ENCODE data around the gene DIP2C. TPM values are rescaled to one million over a fixed set of nuclear protein-coding genes. Genes with fewer than 3 reads are reported as not detected.

The DIP2C gene
- total and polyA plus RNA-seq, 7 experiments from 2014 or later: 1.1 to 8.7 (median 4.5) TPM

DNA sequence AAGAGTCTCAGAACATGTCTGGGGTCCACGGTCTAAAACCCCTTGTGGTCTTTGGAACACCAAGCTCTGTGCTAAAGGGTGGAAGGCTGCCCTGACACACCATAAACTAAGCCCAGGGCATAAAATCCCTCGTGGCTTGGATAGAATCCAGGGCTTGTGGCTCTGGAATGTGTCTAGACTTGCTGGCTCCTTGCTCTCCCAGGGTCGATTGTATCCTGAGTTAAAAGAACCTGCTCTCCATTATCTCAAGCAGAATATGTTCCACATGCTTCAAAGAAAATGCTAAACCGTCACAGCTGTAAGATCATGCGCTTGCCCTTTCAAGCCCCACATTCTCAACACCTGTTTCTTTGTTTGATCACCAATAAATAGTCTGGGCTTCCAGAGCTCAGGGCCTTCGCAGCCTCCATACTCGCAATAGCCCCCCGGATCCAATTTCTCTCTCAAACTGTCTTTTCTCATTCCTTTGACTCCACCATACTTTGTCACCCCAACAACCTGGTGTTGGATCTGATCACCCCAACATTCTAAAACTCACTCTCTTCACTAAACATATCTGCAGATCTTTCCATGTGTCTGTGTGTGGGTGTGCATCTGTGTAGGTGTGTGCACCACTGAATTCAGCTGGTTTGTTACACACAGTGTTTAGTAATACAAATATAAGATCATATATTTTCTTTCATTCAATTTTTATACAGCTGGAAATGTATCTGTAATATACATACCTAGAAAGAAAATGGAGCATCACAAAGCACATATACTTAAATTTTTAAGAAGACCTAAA lies 315.8 kb downstream of the DIP2C start:
- peaks cover 0 to 22% (median 9%) of the 10 kb centered on the region in 7 donors for H3K4me1 Mint-ChIP-seq
- CTCF ChIA-PET: no interaction called here
- no peak overlapping the region for H3K4me3 ChIP-seq (ENCODE audit: low read length)
- intact Hi-C loops (cut with micrococcal nuclease): no loop called here
- H3K36me3 Mint-ChIP-seq: peaks cover 0 to 27% (median 5%) of the 10 kb centered on the region in 5 donors
- ATAC-seq (no peak), DNase-seq (no peak)
- H3K9me3 ChIP-seq (ENCODE audit: control insufficient read depth in 2 of 3, low read length in 3 of 3): no peaks in the 10 kb centered on the region
- H3K27ac ChIP-seq (ENCODE audit: low read depth, low read length): no peak overlapping the region
- H3K4me1 ChIP-seq (ENCODE audit: control insufficient read depth in 2 of 2, insufficient read depth in 2 of 2, low read length in 2 of 2): no peaks in the 10 kb centered on the region
- H3K27me3 ChIP-seq (ENCODE audit: control insufficient read depth in 2 of 2, insufficient read depth in 2 of 2, low read length in 2 of 2): no peaks in the 10 kb centered on the region
- peaks cover 0 to 7% (median 0%) of the 10 kb centered on the region in 3 experiments for H3K36me3 ChIP-seq (ENCODE audit: control insufficient read depth in 2 of 3, insufficient read depth in 3 of 3, low read length in 3 of 3)
- H3K27ac Mint-ChIP-seq: peak overlapping the region in 3 of 9 donors; percentile 20 to 70 (median 41)
- peaks cover 0 to 7% (median 0%) of the 10 kb centered on the region in 11 donors for H3K9me3 Mint-ChIP-seq
- no peak overlapping the region for H3K4me3 Mint-ChIP-seq
- peaks cover 0 to 7% (median 0%) of the 10 kb centered on the region in 5 donors for H3K27me3 Mint-ChIP-seq
- POLR2A ChIA-PET: no interaction called here

DNA sequence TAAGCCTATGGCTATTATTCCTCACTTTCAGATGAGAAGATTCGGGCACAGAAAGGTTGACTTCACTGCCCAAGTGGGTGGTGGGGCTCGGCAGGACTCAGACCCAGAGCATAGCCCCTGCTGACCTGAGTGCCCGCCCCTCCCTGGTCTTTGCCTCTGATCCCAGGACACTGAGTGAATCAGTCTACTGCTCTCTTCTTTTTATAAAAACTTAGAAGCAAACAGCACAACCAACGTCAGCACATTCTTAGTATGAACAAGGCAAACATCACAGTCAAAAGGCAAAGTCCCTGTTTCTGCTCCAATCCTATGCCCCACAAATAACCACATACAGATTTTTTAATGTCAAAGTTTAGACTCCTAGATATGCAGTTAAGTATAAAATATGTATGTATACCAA lies 316.5 kb downstream of the DIP2C start:
- H3K36me3 ChIP-seq (ENCODE audit: control insufficient read depth in 2 of 3, insufficient read depth in 3 of 3, low read length in 3 of 3): peaks cover 0 to 12% (median 0%) of the 10 kb centered on the region in 3 experiments
- no peak overlapping the region for H3K27ac Mint-ChIP-seq
- no peak for ATAC-seq
- H3K4me3 ChIP-seq (ENCODE audit: low read length): no peak overlapping the region
- no peak overlapping the region for H3K4me3 Mint-ChIP-seq
- H3K36me3 Mint-ChIP-seq: peaks cover 0 to 20% (median 5%) of the 10 kb centered on the region in 5 donors
- H3K4me1 ChIP-seq (ENCODE audit: control insufficient read depth in 2 of 2, insufficient read depth in 2 of 2, low read length in 2 of 2): no peaks in the 10 kb centered on the region
- POLR2A ChIA-PET: no interaction called here
- CTCF ChIA-PET: no interaction called here
- peaks cover 0 to 7% (median 0%) of the 10 kb centered on the region in 5 donors for H3K27me3 Mint-ChIP-seq
- intact Hi-C loops (cut with micrococcal nuclease): no loop called here
- H3K9me3 ChIP-seq (ENCODE audit: control insufficient read depth in 2 of 3, low read length in 3 of 3): no peaks in the 10 kb centered on the region
- no peaks in the 10 kb centered on the region for H3K27me3 ChIP-seq (ENCODE audit: control insufficient read depth in 2 of 2, insufficient read depth in 2 of 2, low read length in 2 of 2)
- no peak for DNase-seq
- peaks cover 0 to 18% (median 4%) of the 10 kb centered on the region in 7 donors for H3K4me1 Mint-ChIP-seq
- H3K27ac ChIP-seq (ENCODE audit: low read depth, low read length): no peak overlapping the region
- H3K9me3 Mint-ChIP-seq: peaks cover 0 to 3% (median 0%) of the 10 kb centered on the region in 11 donors

DNA sequence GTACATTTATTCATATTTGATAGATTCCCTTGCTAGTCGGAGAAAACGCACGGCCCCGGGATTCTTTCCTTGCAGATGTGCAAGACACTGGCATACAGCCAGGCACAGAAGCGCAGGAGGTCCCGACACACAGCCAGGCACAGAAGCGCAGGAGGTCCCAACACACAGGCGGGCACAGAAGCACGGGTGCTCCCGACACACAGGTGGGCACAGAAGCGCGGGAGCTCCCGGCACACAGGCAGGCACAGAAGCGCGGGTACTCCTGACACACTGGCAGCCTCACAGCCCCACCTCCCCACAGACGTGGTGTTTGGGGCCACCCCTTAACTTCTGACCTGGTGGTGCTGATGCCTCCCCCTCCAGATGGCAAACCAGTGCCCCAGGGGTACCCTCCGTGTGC lies 316.9 kb downstream of the DIP2C start:
- peaks cover 0 to 12% (median 0%) of the 10 kb centered on the region in 3 experiments for H3K36me3 ChIP-seq (ENCODE audit: control insufficient read depth in 2 of 3, insufficient read depth in 3 of 3, low read length in 3 of 3)
- H3K4me1 ChIP-seq (ENCODE audit: control insufficient read depth in 2 of 2, insufficient read depth in 2 of 2, low read length in 2 of 2): no peaks in the 10 kb centered on the region
- Mint-ChIP-seq H3K27me3 (peaks cover 0 to 7% (median 0%) of the 10 kb centered on the region in 5 donors), H3K36me3 (peaks cover 0 to 19% (median 5%) of the 10 kb centered on the region in 5 donors), H3K4me3 (no peak overlapping the region), H3K27ac (no peak overlapping the region), H3K9me3 (peaks cover 0 to 3% (median 0%) of the 10 kb centered on the region in 11 donors), H3K4me1 (peaks cover 0 to 14% (median 4%) of the 10 kb centered on the region in 7 donors)
- CTCF ChIA-PET: no interaction called here
- intact Hi-C loops (cut with micrococcal nuclease): no loop called here
- H3K4me3 ChIP-seq (ENCODE audit: low read length): no peak overlapping the region
- ATAC-seq (no peak), DNase-seq (no peak)
- no peaks in the 10 kb centered on the region for H3K27me3 ChIP-seq (ENCODE audit: control insufficient read depth in 2 of 2, insufficient read depth in 2 of 2, low read length in 2 of 2)
- no peaks in the 10 kb centered on the region for H3K9me3 ChIP-seq (ENCODE audit: control insufficient read depth in 2 of 3, low read length in 3 of 3)
- H3K27ac ChIP-seq (ENCODE audit: low read depth, low read length): no peak overlapping the region
- POLR2A ChIA-PET: no interaction called here

DNA sequence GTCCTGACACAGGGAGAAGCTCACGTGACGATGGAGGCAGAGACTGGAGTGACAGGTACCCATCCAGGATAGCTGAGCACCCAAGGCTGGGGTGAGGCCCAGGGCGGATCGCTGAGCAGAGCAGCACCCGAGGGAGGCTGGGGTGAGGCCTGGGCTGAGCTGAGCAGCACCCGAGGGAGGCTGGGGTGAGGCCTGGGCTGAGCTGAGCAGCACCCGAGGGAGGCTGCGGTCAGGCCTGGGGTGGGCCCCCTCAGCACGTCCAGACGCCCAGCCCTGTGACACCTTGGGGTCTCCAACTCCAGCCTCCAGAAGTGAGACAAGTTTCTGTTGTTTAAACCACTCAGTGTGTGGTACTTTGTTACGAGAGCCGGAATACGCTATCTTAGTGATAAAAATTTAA lies 318.0 kb downstream of the DIP2C start:
- H3K36me3 ChIP-seq (ENCODE audit: control insufficient read depth in 2 of 3, insufficient read depth in 3 of 3, low read length in 3 of 3): peaks cover 0 to 12% (median 0%) of the 10 kb centered on the region in 3 experiments
- ATAC-seq: no peak
- ChIA-PET POLR2A (interaction anchor here (1.2 kb wide), 1 partner anchor 11 kb away, joined by 4 read pairs; no protein-coding TSS in a partner anchor), CTCF (no interaction called here)
- H3K9me3 ChIP-seq (ENCODE audit: control insufficient read depth in 2 of 3, low read length in 3 of 3): no peaks in the 10 kb centered on the region
- H3K27me3 Mint-ChIP-seq: peaks cover 0 to 7% (median 0%) of the 10 kb centered on the region in 5 donors
- no peak overlapping the region for H3K4me3 Mint-ChIP-seq
- H3K4me1 ChIP-seq (ENCODE audit: control insufficient read depth in 2 of 2, insufficient read depth in 2 of 2, low read length in 2 of 2): no peaks in the 10 kb centered on the region
- no peak overlapping the region for H3K27ac ChIP-seq (ENCODE audit: low read depth, low read length)
- H3K27me3 ChIP-seq (ENCODE audit: control insufficient read depth in 2 of 2, insufficient read depth in 2 of 2, low read length in 2 of 2): no peaks in the 10 kb centered on the region
- DNase-seq: no peak
- peaks cover 0 to 4% (median 2%) of the 10 kb centered on the region in 7 donors for H3K4me1 Mint-ChIP-seq
- peaks cover 0 to 15% (median 5%) of the 10 kb centered on the region in 5 donors for H3K36me3 Mint-ChIP-seq
- H3K9me3 Mint-ChIP-seq: peaks cover 0 to 3% (median 0%) of the 10 kb centered on the region in 11 donors
- no peak overlapping the region for H3K27ac Mint-ChIP-seq
- no peak overlapping the region for H3K4me3 ChIP-seq (ENCODE audit: low read length)
- intact Hi-C loops (cut with micrococcal nuclease): no loop called here

DNA sequence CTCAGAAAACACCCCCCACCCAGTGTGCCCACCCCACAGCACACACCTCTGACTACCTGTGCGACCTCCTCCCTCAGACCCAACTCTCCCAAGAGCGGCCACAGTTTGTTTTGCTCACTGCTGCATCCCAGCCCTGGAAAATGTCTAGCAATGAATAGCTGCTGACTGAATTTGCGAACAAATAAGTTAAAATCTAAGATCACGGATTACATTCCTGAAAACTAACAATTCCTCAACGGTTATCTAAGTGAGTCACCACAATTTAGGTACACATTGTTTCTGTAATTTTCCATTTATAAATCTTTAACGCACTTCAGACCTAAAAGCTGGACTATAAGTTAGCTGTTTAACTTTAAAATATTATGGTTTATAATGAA lies 319.0 kb downstream of the DIP2C start:
- intact Hi-C loops (cut with micrococcal nuclease): no loop called here

DNA sequence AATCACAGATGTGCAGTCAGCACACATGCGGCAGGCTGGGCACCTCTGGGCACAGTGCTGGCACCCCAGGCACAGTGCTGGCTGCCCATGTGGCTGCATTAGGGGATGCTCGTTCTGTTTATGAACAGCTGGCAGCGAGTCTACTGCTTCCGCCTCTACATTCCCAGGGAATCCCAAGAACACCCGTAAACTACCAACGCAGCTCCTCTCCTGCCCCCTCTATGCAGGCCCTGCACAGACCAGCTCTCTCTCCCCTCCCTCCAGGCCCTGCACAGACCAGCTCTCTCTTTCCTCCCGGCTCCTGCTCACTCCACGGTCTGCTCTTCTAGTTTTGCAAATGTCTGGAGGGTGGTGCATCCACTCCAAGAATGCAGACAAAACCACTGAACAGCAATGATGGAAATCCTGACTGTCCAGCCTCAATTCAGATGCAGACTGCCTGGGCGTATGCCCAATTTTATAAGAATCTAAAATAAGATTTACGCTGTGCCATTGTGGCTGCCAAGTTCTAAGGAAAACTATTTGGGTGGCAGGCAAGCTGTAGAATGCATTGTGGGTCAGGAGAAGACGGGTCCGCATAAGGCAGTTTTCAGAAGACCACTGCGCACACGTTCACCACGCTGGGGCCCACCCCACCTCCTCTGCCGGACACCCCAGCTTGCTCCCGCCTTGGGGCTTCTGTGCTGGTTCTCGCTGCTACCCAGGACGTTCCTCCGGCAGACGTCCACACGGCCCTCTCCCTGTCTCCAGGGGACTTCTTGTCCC lies 319.6 kb downstream of the DIP2C start:
- POLR2A ChIA-PET: no interaction called here
- Mint-ChIP-seq H3K9me3 (no peaks in the 10 kb centered on the region), H3K4me3 (no peak overlapping the region), H3K27me3 (peaks cover 0 to 4% (median 0%) of the 10 kb centered on the region in 5 donors), H3K27ac (no peak overlapping the region), H3K36me3 (peaks cover 0 to 9% (median 5%) of the 10 kb centered on the region in 5 donors), H3K4me1 (peaks cover 0 to 4% (median 0%) of the 10 kb centered on the region in 7 donors)
- Histone ChIP-seq H3K9me3 (ENCODE audit: control insufficient read depth in 2 of 3, low read length in 3 of 3) (no peaks in the 10 kb centered on the region), H3K27me3 (ENCODE audit: control insufficient read depth in 2 of 2, insufficient read depth in 2 of 2, low read length in 2 of 2) (no peaks in the 10 kb centered on the region), H3K4me3 (ENCODE audit: low read length) (no peak overlapping the region), H3K4me1 (ENCODE audit: control insufficient read depth in 2 of 2, insufficient read depth in 2 of 2, low read length in 2 of 2) (no peaks in the 10 kb centered on the region), H3K27ac (ENCODE audit: low read depth, low read length) (no peak overlapping the region), H3K36me3 (ENCODE audit: control insufficient read depth in 2 of 3, insufficient read depth in 3 of 3, low read length in 3 of 3) (peaks cover 0 to 22% (median 0%) of the 10 kb centered on the region in 3 experiments)
- DNase-seq (no peak), ATAC-seq (no peak)
- CTCF ChIA-PET: no interaction called here
- intact Hi-C loops (cut with micrococcal nuclease): no loop called here

More for the DNA sequence above, 319.0 kb downstream of the DIP2C start:
- no peak overlapping the region for H3K4me3 Mint-ChIP-seq
- Histone ChIP-seq H3K27ac (ENCODE audit: low read depth, low read length) (no peak overlapping the region), H3K27me3 (ENCODE audit: control insufficient read depth in 2 of 2, insufficient read depth in 2 of 2, low read length in 2 of 2) (no peaks in the 10 kb centered on the region), H3K4me3 (ENCODE audit: low read length) (no peak overlapping the region), H3K36me3 (ENCODE audit: control insufficient read depth in 2 of 3, insufficient read depth in 3 of 3, low read length in 3 of 3) (peaks cover 0 to 22% (median 0%) of the 10 kb centered on the region in 3 experiments), H3K9me3 (ENCODE audit: control insufficient read depth in 2 of 3, low read length in 3 of 3) (no peaks in the 10 kb centered on the region), H3K4me1 (ENCODE audit: control insufficient read depth in 2 of 2, insufficient read depth in 2 of 2, low read length in 2 of 2) (no peaks in the 10 kb centered on the region)
- no peak for ATAC-seq
- no peak overlapping the region for H3K27ac Mint-ChIP-seq
- H3K9me3 Mint-ChIP-seq: peaks cover 0 to 3% (median 0%) of the 10 kb centered on the region in 11 donors
- ChIA-PET POLR2A (interaction anchor here (1.2 kb wide), 1 partner anchor 10 kb away, joined by 4 read pairs; no protein-coding TSS in a partner anchor), CTCF (no interaction called here)
- no peak for DNase-seq
- H3K27me3 Mint-ChIP-seq: peaks cover 0 to 7% (median 0%) of the 10 kb centered on the region in 5 donors
- H3K36me3 Mint-ChIP-seq: peaks cover 0 to 14% (median 4%) of the 10 kb centered on the region in 5 donors
- H3K4me1 Mint-ChIP-seq: peaks cover 0 to 4% (median 0%) of the 10 kb centered on the region in 7 donors
